ENCODE data around the gene PARD6G. TPM values are rescaled to one million over a fixed set of nuclear protein-coding genes. Genes with fewer than 3 reads are reported as not detected.

Gene PARD6G
- total and polyA plus RNA-seq, 2 of the 13 experiments (the other 11 are each of a cell fraction or from before 2014, with no cell fraction given): 3.6 to 7.4 TPM

- TF ChIP-seq GMEB1 (CRISPR knock-in tag; IDR thresholded peaks at IDR 0.05; ENCODE audit: borderline replicate concordance) (no peak), ZNF546 (CRISPR knock-in tag; conservative IDR thresholded peaks at IDR 0.05) (0 out of 2 replicates have a peak, but pooled peaks have one; percentile 49), ZNF687 (CRISPR knock-in tag; IDR thresholded peaks at IDR 0.05) (peak; percentile 66), TBX2 (CRISPR knock-in tag; IDR thresholded peaks at IDR 0.05; ENCODE audit: borderline replicate concordance) (no peak), HNRNPL (IDR thresholded peaks at IDR 0.05; ENCODE audit: low read depth, low read length) (no peak), ZBTB38 (CRISPR knock-in tag; IDR thresholded peaks at IDR 0.05) (peak; percentile 97), SIN3A (IDR thresholded peaks at IDR 0.05; ENCODE audit: borderline replicate concordance, low read depth, low read length) (no peak), IKZF4 (CRISPR knock-in tag; IDR thresholded peaks at IDR 0.05; ENCODE audit: borderline replicate concordance, low read depth, not compliant biosample characterization) (no peak), HIC2 (CRISPR knock-in tag; IDR thresholded peaks at IDR 0.05; ENCODE audit: low read depth) (no peak), ZNF800 (CRISPR knock-in tag; IDR thresholded peaks at IDR 0.05) (no peak), SMARCE1 (IDR thresholded peaks at IDR 0.05; ENCODE audit: borderline replicate concordance) (no peak), NRL (CRISPR knock-in tag; IDR thresholded peaks at IDR 0.05; ENCODE audit: borderline replicate concordance) (0 out of 2 replicates have a peak, but pooled peaks have one; percentile 31), HOXD1 (CRISPR knock-in tag; IDR thresholded peaks at IDR 0.05) (no peak), ZNF281 (CRISPR knock-in tag; IDR thresholded peaks at IDR 0.05; ENCODE audit: borderline replicate concordance) (no peak), ZBTB7A (CRISPR knock-in tag; IDR thresholded peaks at IDR 0.05) (no peak)
These were observed 139.2 kb downstream of the PARD6G start (continued) for GRCh38 chr18:80108121-80108536.

All from HepG2 (cell line).